Brain microvascular endothelial cell (primary cell): Measurements from ENCODE around the gene RASSF1.
A peak's percentile ranks its signal among the peaks of the same experiment; 100 is the strongest.

Experiments
- DNase-seq: peaks from one replicate; pipeline ENCODE4 v3.0.0-alpha.2; 2020
- H3K27ac ChIP-seq: fragments of 250-450 bp; sonication (Bioruptor Pico); 2 replicates; pipeline ENCODE4 v1.5.1; 2020; ENCODE audit warnings: mild to moderate bottlenecking, moderate library complexity
- H3K27me3 ChIP-seq: fragments of 250-450 bp; sonication (Bioruptor Pico); replicated peaks from 2 replicates; pipeline ENCODE4 v1.5.1; 2020; ENCODE audit warnings: mild to moderate bottlenecking
- H3K36me3 ChIP-seq: fragments of 250-450 bp; sonication (Bioruptor Pico); replicated peaks from 2 replicates; pipeline ENCODE4 v1.5.1; 2020; ENCODE audit warnings: mild to moderate bottlenecking
- H3K4me3 ChIP-seq: 2 replicates; pipeline ENCODE4 v1.5.1; 2011; ENCODE audit warnings: low read depth, mild to moderate bottlenecking, control low read depth, low read length, moderate library complexity
- CTCF ChIP-seq: IDR thresholded peaks from 2 replicates; pipeline ENCODE4 v1.5.1; 2011; ENCODE audit warnings: low read depth, mild to moderate bottlenecking, moderate library complexity, low read length, control low read depth, inconsistent platforms; ENCODE audit errors: missing control alignments
- in situ Hi-C: cut with HindIII; loops from 2 replicates; pipeline ENCODE4 v1.10.0; 2017; ENCODE audit warnings: low sequenced_read_pairs, low pct_ligation_motif_present

The RASSF1 gene

GRCh38 chr3:50340448-50341329 lies at the start of gene RASSF1:
Gene RASSF1 (minus strand): TSS chr3:50340836. CDS start chr3:50340805, 31 bp downstream.
- Histone ChIP-seq H3K36me3 (no peaks in the 10 kb centered on the region), H3K27me3 (no peaks in the 10 kb centered on the region), H3K27ac (peak within 1 kb of the TSS; percentile 45), H3K4me3 (peak within 1 kb of the TSS; percentile 57)
- DNase-seq, result no peak
- in situ Hi-C loops, result no loop called here
- TF ChIP-seq CTCF, result no peak

GRCh38 chr3:50389414-50389767 lies 48.8 kb upstream of the RASSF1 start:
- DNase-seq, result no peak
- Histone ChIP-seq H3K36me3 (no peaks in the 10 kb centered on the region), H3K4me3 (no peak overlapping the region), H3K27me3 (no peaks in the 10 kb centered on the region), H3K27ac (no peak overlapping the region)
- TF ChIP-seq CTCF, result no peak
- in situ Hi-C loops, result no loop called here

GRCh38 chr3:50388720-50389413 lies 48.2 kb upstream of the RASSF1 start:
- no peaks in the 10 kb centered on the region for H3K27me3 ChIP-seq
- TF ChIP-seq CTCF, result no peak
- H3K27ac ChIP-seq, result no peak overlapping the region
- H3K4me3 ChIP-seq, result no peak overlapping the region
- no peaks in the 10 kb centered on the region for H3K36me3 ChIP-seq
- in situ Hi-C loops, result no loop called here
- DNase-seq, result peak; percentile 4

GRCh38 chr3:50388016-50388719 lies 47.5 kb upstream of the RASSF1 start:
- DNase-seq, result no peak
- no peak overlapping the region for H3K27ac ChIP-seq
- H3K4me3 ChIP-seq, result no peak overlapping the region
- H3K36me3 ChIP-seq, result no peaks in the 10 kb centered on the region
- TF ChIP-seq CTCF, result peak; percentile 67
- in situ Hi-C loops, result no loop called here
- H3K27me3 ChIP-seq, result no peaks in the 10 kb centered on the region

- Histone ChIP-seq H3K36me3 (no peaks in the 10 kb centered on the region), H3K27ac (no peak overlapping the region), H3K4me3 (no peak overlapping the region), H3K27me3 (no peaks in the 10 kb centered on the region)
- in situ Hi-C loops, result no loop called here
- no peak for TF ChIP-seq CTCF
- DNase-seq, result no peak
Measured at GRCh38 chr3:50385754-50386153, 45.1 kb upstream of the RASSF1 start.
